HEK293 (cell line): ENCODE measurements around the gene CDKAL1.

ENCODE experiments used
- PRDM1 ChIP-seq: fragments of 450-650 bp; formaldehyde crosslinking; IDR thresholded peaks from 2 replicates; pipeline ENCODE4; 2016; ENCODE audit warnings: missing biosample characterization, missing genetic modification characterization
- RBAK ChIP-seq: fragments of 450-650 bp; formaldehyde crosslinking; IDR thresholded peaks from 2 replicates; pipeline ENCODE4 v1.5.1; 2016; ENCODE audit warnings: missing biosample characterization, missing genetic modification characterization
- ZNF416 ChIP-seq: fragments of 450-650 bp; formaldehyde crosslinking; IDR thresholded peaks from 2 replicates; pipeline ENCODE4 v1.5.1; 2016; ENCODE audit warnings: missing biosample characterization, missing genetic modification characterization
- ZNF549 ChIP-seq: fragments of 450-650 bp; IDR thresholded peaks from 2 replicates; pipeline ENCODE4 v1.5.1; 2018; ENCODE audit warnings: missing biosample characterization, missing genetic modification characterization, mild to moderate bottlenecking, inconsistent platforms, moderate library complexity
- ZNF677 ChIP-seq: fragments of 450-650 bp; IDR thresholded peaks from 2 replicates; pipeline ENCODE4 v1.5.0; 2018; ENCODE audit warnings: missing biosample characterization, mild to moderate bottlenecking, missing genetic modification characterization, moderate library complexity
- ZSCAN30 ChIP-seq: fragments of 450-650 bp; IDR thresholded peaks from 2 replicates; pipeline ENCODE4 v1.5.1; 2018; ENCODE audit warnings: missing biosample characterization, mild to moderate bottlenecking, missing genetic modification characterization, moderate library complexity
- TF ChIP-seq, protein P1 (sequence below): fragments of 450-650 bp; formaldehyde crosslinking; IDR thresholded peaks from 2 replicates; pipeline ENCODE4 v1.5.1; 2016; ENCODE audit warnings: missing biosample characterization, missing genetic modification characterization
- TF ChIP-seq, protein P2 (sequence below): fragments of 450-650 bp; formaldehyde crosslinking; IDR thresholded peaks from 2 replicates; pipeline ENCODE4 v1.5.1; 2017; ENCODE audit warnings: missing biosample characterization, mild to moderate bottlenecking, missing genetic modification characterization, moderate library complexity
- TF ChIP-seq, protein P3 (sequence below): fragments of 450-650 bp; formaldehyde crosslinking; IDR thresholded peaks from 2 replicates; pipeline ENCODE4 v1.5.1; 2016; ENCODE audit warnings: missing biosample characterization, missing genetic modification characterization
- TF ChIP-seq, protein P4 (sequence below): fragments of 450-650 bp; formaldehyde crosslinking; IDR thresholded peaks from 2 replicates; pipeline ENCODE4 v1.5.1; 2016; ENCODE audit warnings: missing biosample characterization, missing genetic modification characterization

DNA sequence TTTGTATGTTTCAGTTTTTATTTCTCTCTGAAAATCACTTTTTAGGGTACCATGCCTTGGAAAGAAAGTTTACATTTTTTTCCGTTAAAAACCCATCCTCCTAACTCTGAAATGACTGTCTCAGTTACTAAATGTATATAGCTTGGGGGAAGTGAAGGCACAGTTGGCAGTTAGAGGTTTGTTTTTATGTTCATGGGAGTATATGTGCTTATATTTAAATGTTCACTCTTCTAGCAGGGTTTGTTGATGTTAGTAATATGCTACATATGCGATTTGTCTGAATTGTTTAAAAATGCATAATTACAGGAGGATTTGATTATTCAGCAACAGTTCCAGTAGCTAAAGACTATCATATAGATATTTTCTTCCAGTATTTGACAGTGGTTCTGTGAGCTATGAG, 31.1 kb downstream of the CDKAL1 start:
- TF ChIP-seq, protein P1, sequence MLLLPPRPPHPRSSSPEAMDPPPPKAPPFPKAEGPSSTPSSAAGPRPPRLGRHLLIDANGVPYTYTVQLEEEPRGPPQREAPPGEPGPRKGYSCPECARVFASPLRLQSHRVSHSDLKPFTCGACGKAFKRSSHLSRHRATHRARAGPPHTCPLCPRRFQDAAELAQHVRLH = no peak
- TF ChIP-seq ZNF677 = no peak
- TF ChIP-seq, protein P2, sequence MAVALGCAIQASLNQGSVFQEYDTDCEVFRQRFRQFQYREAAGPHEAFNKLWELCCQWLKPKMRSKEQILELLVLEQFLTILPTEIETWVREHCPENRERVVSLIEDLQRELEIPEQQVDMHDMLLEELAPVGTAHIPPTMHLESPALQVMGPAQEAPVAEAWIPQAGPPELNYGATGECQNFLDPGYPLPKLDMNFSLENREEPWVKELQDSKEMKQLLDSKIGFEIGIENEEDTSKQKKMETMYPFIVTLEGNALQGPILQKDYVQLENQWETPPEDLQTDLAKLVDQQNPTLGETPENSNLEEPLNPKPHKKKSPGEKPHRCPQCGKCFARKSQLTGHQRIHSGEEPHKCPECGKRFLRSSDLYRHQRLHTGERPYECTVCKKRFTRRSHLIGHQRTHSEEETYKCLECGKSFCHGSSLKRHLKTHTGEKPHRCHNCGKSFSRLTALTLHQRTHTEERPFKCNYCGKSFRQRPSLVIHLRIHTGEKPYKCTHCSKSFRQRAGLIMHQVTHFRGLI (tag by site-specific recombination) = no peak
- TF ChIP-seq ZNF549 (tag by site-specific recombination) = no peak
- TF ChIP-seq ZNF416 = no peak
- no peak for TF ChIP-seq ZSCAN30
- TF ChIP-seq, protein P3, sequence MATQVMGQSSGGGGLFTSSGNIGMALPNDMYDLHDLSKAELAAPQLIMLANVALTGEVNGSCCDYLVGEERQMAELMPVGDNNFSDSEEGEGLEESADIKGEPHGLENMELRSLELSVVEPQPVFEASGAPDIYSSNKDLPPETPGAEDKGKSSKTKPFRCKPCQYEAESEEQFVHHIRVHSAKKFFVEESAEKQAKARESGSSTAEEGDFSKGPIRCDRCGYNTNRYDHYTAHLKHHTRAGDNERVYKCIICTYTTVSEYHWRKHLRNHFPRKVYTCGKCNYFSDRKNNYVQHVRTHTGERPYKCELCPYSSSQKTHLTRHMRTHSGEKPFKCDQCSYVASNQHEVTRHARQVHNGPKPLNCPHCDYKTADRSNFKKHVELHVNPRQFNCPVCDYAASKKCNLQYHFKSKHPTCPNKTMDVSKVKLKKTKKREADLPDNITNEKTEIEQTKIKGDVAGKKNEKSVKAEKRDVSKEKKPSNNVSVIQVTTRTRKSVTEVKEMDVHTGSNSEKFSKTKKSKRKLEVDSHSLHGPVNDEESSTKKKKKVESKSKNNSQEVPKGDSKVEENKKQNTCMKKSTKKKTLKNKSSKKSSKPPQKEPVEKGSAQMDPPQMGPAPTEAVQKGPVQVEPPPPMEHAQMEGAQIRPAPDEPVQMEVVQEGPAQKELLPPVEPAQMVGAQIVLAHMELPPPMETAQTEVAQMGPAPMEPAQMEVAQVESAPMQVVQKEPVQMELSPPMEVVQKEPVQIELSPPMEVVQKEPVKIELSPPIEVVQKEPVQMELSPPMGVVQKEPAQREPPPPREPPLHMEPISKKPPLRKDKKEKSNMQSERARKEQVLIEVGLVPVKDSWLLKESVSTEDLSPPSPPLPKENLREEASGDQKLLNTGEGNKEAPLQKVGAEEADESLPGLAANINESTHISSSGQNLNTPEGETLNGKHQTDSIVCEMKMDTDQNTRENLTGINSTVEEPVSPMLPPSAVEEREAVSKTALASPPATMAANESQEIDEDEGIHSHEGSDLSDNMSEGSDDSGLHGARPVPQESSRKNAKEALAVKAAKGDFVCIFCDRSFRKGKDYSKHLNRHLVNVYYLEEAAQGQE = no peak
- no peak for TF ChIP-seq RBAK (tag by site-specific recombination)
- TF ChIP-seq, protein P4, sequence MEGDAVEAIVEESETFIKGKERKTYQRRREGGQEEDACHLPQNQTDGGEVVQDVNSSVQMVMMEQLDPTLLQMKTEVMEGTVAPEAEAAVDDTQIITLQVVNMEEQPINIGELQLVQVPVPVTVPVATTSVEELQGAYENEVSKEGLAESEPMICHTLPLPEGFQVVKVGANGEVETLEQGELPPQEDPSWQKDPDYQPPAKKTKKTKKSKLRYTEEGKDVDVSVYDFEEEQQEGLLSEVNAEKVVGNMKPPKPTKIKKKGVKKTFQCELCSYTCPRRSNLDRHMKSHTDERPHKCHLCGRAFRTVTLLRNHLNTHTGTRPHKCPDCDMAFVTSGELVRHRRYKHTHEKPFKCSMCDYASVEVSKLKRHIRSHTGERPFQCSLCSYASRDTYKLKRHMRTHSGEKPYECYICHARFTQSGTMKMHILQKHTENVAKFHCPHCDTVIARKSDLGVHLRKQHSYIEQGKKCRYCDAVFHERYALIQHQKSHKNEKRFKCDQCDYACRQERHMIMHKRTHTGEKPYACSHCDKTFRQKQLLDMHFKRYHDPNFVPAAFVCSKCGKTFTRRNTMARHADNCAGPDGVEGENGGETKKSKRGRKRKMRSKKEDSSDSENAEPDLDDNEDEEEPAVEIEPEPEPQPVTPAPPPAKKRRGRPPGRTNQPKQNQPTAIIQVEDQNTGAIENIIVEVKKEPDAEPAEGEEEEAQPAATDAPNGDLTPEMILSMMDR (tag by site-specific recombination) = no peak
- no peak for TF ChIP-seq PRDM1
